Measurements from ENCODE around the gene WNK1.

DNA sequence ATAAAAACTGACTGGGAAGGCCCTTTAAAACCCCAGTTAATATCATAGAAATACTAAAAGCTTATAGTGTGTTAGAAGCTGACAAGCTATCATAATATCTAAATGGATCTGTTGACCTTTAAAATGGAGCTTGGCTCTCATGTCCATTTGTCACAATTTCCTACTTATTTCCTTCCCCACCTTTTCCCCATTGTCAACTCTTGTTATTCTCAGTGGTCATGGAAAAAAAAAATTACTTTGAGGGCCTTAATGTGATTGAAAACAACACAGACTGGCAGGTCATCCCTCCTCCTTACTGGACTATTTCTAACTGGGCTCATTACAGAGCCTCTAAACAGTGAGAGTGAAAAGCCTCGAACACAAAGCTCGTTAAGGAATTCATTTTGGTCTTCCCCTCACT lies 13.7 kb upstream of the WNK1 start:
- TF ChIP-seq, protein P1, sequence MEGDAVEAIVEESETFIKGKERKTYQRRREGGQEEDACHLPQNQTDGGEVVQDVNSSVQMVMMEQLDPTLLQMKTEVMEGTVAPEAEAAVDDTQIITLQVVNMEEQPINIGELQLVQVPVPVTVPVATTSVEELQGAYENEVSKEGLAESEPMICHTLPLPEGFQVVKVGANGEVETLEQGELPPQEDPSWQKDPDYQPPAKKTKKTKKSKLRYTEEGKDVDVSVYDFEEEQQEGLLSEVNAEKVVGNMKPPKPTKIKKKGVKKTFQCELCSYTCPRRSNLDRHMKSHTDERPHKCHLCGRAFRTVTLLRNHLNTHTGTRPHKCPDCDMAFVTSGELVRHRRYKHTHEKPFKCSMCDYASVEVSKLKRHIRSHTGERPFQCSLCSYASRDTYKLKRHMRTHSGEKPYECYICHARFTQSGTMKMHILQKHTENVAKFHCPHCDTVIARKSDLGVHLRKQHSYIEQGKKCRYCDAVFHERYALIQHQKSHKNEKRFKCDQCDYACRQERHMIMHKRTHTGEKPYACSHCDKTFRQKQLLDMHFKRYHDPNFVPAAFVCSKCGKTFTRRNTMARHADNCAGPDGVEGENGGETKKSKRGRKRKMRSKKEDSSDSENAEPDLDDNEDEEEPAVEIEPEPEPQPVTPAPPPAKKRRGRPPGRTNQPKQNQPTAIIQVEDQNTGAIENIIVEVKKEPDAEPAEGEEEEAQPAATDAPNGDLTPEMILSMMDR (conservative IDR thresholded peaks at IDR 0.05; ENCODE audit: low read length), result no peak
- TF ChIP-seq EZH2phosphoT487 (IDR thresholded peaks at IDR 0.05; ENCODE audit: borderline replicate concordance, low read depth, low read length), result no peak
